HepG2 (cell line): ENCODE results near the gene SFRP4. TPM values are rescaled to one million over a fixed set of nuclear protein-coding genes. Genes with fewer than 3 reads are reported as not detected.

Source experiments
- ARID2 ChIP-seq: sonication (generic); formaldehyde crosslinking; IDR thresholded peaks from 2 replicates; pipeline ENCODE4 v1.8.1; 2022; ENCODE audit warnings: mild to moderate bottlenecking, missing genetic modification reagents, borderline replicate concordance
- EEA1 ChIP-seq: sonication (generic); formaldehyde crosslinking; IDR thresholded peaks from 2 replicates; pipeline ENCODE4 v1.5.1; 2020; ENCODE audit warnings: mild to moderate bottlenecking, missing genetic modification reagents, borderline replicate concordance
- ELF4 ChIP-seq: sonication (generic); formaldehyde crosslinking; IDR thresholded peaks from 2 replicates; pipeline ENCODE4 v1.5.0; 2020; ENCODE audit warnings: missing genetic modification reagents, mild to moderate bottlenecking, moderate library complexity, borderline replicate concordance
- EP300 ChIP-seq, 3 experiments: sonication (generic) in 1 of 3; formaldehyde crosslinking in 1 of 3; IDR thresholded peaks; 2 replicates each; pipeline versions ENCODE4 v1.5.1 to v1.6.1; 2011 to 2020; ENCODE audit warnings: low read depth in 2 of 3, low read length in 2 of 3, borderline replicate concordance in 1 of 3, improper control_type of control experiment in 1 of 3, mild to moderate bottlenecking in 1 of 3, missing genetic modification reagents in 1 of 3, moderate library complexity in 1 of 3
- FOSL2 ChIP-seq: sonication (generic); formaldehyde crosslinking; IDR thresholded peaks from 2 replicates; pipeline ENCODE4 v1.4.0; 2020; ENCODE audit warnings: missing genetic modification reagents
- GABPA ChIP-seq, 2 experiments: IDR thresholded peaks; 2 replicates each; pipeline ENCODE4 v1.6.1; 2011 to 2016; ENCODE audit warnings: low read depth in 2 of 2, low read length in 1 of 2, missing biosample characterization in 1 of 2, missing genetic modification characterization in 1 of 2
- GPN1 ChIP-seq: sonication (generic); formaldehyde crosslinking; IDR thresholded peaks from 2 replicates; pipeline ENCODE4 v1.5.1; 2020; ENCODE audit warnings: missing genetic modification reagents, borderline replicate concordance
- HBP1 ChIP-seq: IDR thresholded peaks from 2 replicates; pipeline ENCODE4 v1.6.1; 2016; ENCODE audit warnings: low read depth, control low read depth
- HMGXB4 ChIP-seq, 2 experiments: sonication (generic) in 1 of 2; formaldehyde crosslinking in 1 of 2; IDR thresholded peaks; 2 replicates each; pipeline versions ENCODE4 v1.4.0 to v1.6.1; 2018 to 2020; ENCODE audit warnings: missing genetic modification reagents in 2 of 2, borderline replicate concordance in 1 of 2, low read depth in 1 of 2, mild to moderate bottlenecking in 1 of 2, missing biosample characterization in 1 of 2
- JUNB ChIP-seq: sonication (generic); formaldehyde crosslinking; IDR thresholded peaks from 2 replicates; pipeline ENCODE4 v1.8.0; 2022; ENCODE audit warnings: missing genetic modification reagents, mild to moderate bottlenecking, borderline replicate concordance
- KDM3A ChIP-seq: IDR thresholded peaks from 2 replicates; pipeline ENCODE4 v1.6.1; 2018; ENCODE audit warnings: low read depth, missing compliant biosample characterization
- KLF15 ChIP-seq: sonication (generic); formaldehyde crosslinking; IDR thresholded peaks from 2 replicates; pipeline ENCODE4 v1.8.1; 2023; ENCODE audit warnings: borderline replicate concordance, mild to moderate bottlenecking, inconsistent platforms, missing genetic modification reagents, mixed read lengths
- SMARCE1 ChIP-seq: fragments of 450-650 bp; IDR thresholded peaks from 2 replicates; pipeline ENCODE4 v1.6.1; 2017; ENCODE audit warnings: borderline replicate concordance
- SP140L ChIP-seq: sonication (generic); formaldehyde crosslinking; IDR thresholded peaks from 2 replicates; pipeline ENCODE4 v1.4.0; 2020; ENCODE audit warnings: missing genetic modification reagents, borderline replicate concordance
- SRF ChIP-seq: IDR thresholded peaks from 2 replicates; pipeline ENCODE4 v1.6.1; 2011; ENCODE audit warnings: mild to moderate bottlenecking, low read depth, low read length, moderate library complexity
- TAF1 ChIP-seq: sonication (generic); formaldehyde crosslinking; IDR thresholded peaks from 2 replicates; pipeline ENCODE4 v1.4.0; 2020; ENCODE audit warnings: missing genetic modification reagents
- TBX3 ChIP-seq: fragments of 450-650 bp; IDR thresholded peaks from 2 replicates; pipeline ENCODE4 v1.6.1; 2017; ENCODE audit warnings: antibody characterized with exemption, mild to moderate bottlenecking, inconsistent platforms, borderline replicate concordance
- ZKSCAN5 ChIP-seq: sonication (generic); formaldehyde crosslinking; IDR thresholded peaks from 2 replicates; pipeline ENCODE4 v1.5.1; 2020; ENCODE audit warnings: mild to moderate bottlenecking, missing genetic modification reagents
- ZMYM3 ChIP-seq: sonication (generic); formaldehyde crosslinking; IDR thresholded peaks from 2 replicates; pipeline ENCODE4 v1.5.1; 2020; ENCODE audit warnings: mild to moderate bottlenecking, missing genetic modification reagents
- ZMYM4 ChIP-seq: sonication (generic); formaldehyde crosslinking; IDR thresholded peaks from 2 replicates; pipeline ENCODE4 v1.8.1; 2023; ENCODE audit warnings: mild to moderate bottlenecking, missing genetic modification reagents
- ZNF367 ChIP-seq: sonication (generic); formaldehyde crosslinking; IDR thresholded peaks from 2 replicates; pipeline ENCODE4 v1.4.0; 2020; ENCODE audit warnings: missing genetic modification reagents, borderline replicate concordance
- ZNF432 ChIP-seq: sonication (generic); formaldehyde crosslinking; IDR thresholded peaks from 2 replicates; pipeline ENCODE4 v1.5.0; 2020; ENCODE audit warnings: missing genetic modification reagents, mild to moderate bottlenecking, borderline replicate concordance
- ZNF605 ChIP-seq: sonication (generic); formaldehyde crosslinking; IDR thresholded peaks from 2 replicates; pipeline ENCODE4 v1.8.0; 2022; ENCODE audit warnings: mild to moderate bottlenecking, missing genetic modification reagents
- ZNF766 ChIP-seq: sonication (generic); formaldehyde crosslinking; IDR thresholded peaks from 2 replicates; pipeline ENCODE4 v1.5.0; 2020; ENCODE audit warnings: missing genetic modification reagents, borderline replicate concordance
- ZNF768 ChIP-seq: sonication (generic); formaldehyde crosslinking; IDR thresholded peaks from 2 replicates; pipeline ENCODE4 v1.4.0; 2020; ENCODE audit warnings: missing genetic modification reagents
- ZNF780A ChIP-seq: sonication (generic); formaldehyde crosslinking; IDR thresholded peaks from 2 replicates; pipeline ENCODE4 v1.8.0; 2022; ENCODE audit warnings: mild to moderate bottlenecking, missing genetic modification reagents, moderate library complexity
- polyA plus RNA-seq, 8 experiments: library from polyadenylated mRNA; depleted of rRNA in 3 of 8; stranded (reverse) in 7 of 8; unstranded in 1 of 8; fragments of >200 nt; fragmentation: Illumina TruSeq in 4 of 8; extraction: Trizol in 4 of 8; gene quantifications; 2 replicates each; pipeline versions ENCODE4 v1.2.1 to v1.2.3, GENCODE V29; 2011 to 2016; ENCODE audit warnings: low read depth in 4 of 8, missing spikeins in 1 of 8, mixed read lengths in 1 of 8; ENCODE audit not compliant: insufficient read depth in 1 of 8
- total RNA-seq, 5 experiments: library from RNA; depleted of rRNA; stranded (reverse); fragments of >200 nt; fragmentation: Illumina TruSeq; extraction: Trizol; gene quantifications; 2 replicates each; pipeline ENCODE4 v1.2.3, GENCODE V29; 2016; ENCODE audit warnings: low read depth in 1 of 5

The SFRP4 gene
- total and polyA plus RNA-seq, 2 of the 13 experiments (the other 11 are each of a cell fraction or from before 2014, with no cell fraction given), result 0.96 to 1.8 TPM

- TF ChIP-seq HBP1 (CRISPR knock-in tag) (no peak), ZMYM4 (CRISPR knock-in tag) (peak; percentile 51; the same call in 1 of the 2 replicates), KLF15 (CRISPR knock-in tag) (no peak), JUNB (CRISPR knock-in tag) (no peak), SP140L (no peak), SRF (no peak), HMGXB4 (CRISPR knock-in tag; IDR thresholded peaks at IDR 0.05; ENCODE audit: borderline replicate concordance in 1 of 2, low read depth in 1 of 2) (peak; percentile 61 to 99), KDM3A (CRISPR knock-in tag) (no peak), ZNF432 (CRISPR knock-in tag) (no peak), ZNF766 (CRISPR knock-in tag) (peak; percentile 49; the same call in 1 of the 2 replicates), ELF4 (CRISPR knock-in tag) (no peak), ARID2 (CRISPR knock-in tag) (peak; percentile 77; the same call in 1 of the 2 replicates), ZMYM3 (CRISPR knock-in tag) (no peak), SMARCE1 (no peak), ZNF768 (CRISPR knock-in tag) (no peak; the same call in 1 of the 2 replicates), TBX3 (no peak), TAF1 (CRISPR knock-in tag) (peak; percentile 45), ZKSCAN5 (CRISPR knock-in tag) (no peak), ZNF780A (CRISPR knock-in tag) (no peak), EEA1 (CRISPR knock-in tag) (no peak), GABPA (IDR thresholded peaks at IDR 0.05; ENCODE audit: low read depth, low read length) (no peak), GABPA (CRISPR knock-in tag; IDR thresholded peaks at IDR 0.05; ENCODE audit: low read depth) (no peak), ZNF367 (no peak), ZNF605 (CRISPR knock-in tag) (no peak), GPN1 (no peak), EP300 (IDR thresholded peaks at IDR 0.05; ENCODE audit: low read depth in 2 of 2, low read length in 2 of 2) (no peak), EP300 (CRISPR knock-in tag; IDR thresholded peaks at IDR 0.05; ENCODE audit: borderline replicate concordance) (no peak; the same call in 1 of the 2 replicates), FOSL2 (peak; percentile 64)
Observed at GRCh38 chr7:37920849-37921805, 4.5 kb upstream of the SFRP4 start (continued).
